ENCODE measurements around the gene INHBE. TPM values are rescaled to one million over a fixed set of nuclear protein-coding genes. Genes with fewer than 3 reads are reported as not detected.

Gene INHBE
- total and polyA plus RNA-seq, 2 of the 8 experiments (the other 6 are each of a cell fraction or from before 2014, with no cell fraction given), result 10.2 to 18.8 TPM

DNA sequence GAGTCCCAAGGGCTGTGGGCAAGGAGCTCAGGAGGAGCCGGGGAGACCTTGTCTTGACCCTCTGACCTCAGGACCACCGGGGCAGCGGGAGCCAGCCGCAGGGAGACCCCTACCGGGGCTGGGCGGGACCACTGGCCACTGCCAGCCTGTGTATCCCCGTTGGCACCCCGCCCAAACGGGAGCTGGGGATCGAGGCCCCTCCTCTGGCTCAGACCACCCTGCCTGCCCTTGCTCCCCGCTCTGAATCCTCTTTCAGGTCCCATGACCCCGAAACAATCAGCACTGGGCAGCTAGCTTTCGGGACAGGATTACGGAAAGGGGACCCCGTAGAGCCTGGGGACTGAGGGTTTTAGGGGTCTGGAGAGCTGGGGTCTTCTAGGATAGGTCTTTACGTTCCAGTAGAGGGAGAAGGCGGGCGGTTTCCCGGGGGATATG lies 5.8 kb downstream of the INHBE start (continued):
- TF ChIP-seq HDAC2 (IDR thresholded peaks at IDR 0.05; ENCODE audit: borderline replicate concordance in 1 of 2, low read depth in 2 of 2, low read length in 2 of 2) (no peak), YY1 (IDR thresholded peaks at IDR 0.05; ENCODE audit: low read depth, low read length) (no peak), HDAC6 (IDR thresholded peaks at IDR 0.05; ENCODE audit: low read depth, low read length) (no peak), CBX5 (IDR thresholded peaks at IDR 0.05; ENCODE audit: low read depth, low read length) (no peak), TAF1 (IDR thresholded peaks at IDR 0.05; ENCODE audit: low read depth, low read length) (peak; percentile 43; the same call in 1 of the 2 replicates), CTBP2 (IDR thresholded peaks at IDR 0.05; ENCODE audit: borderline replicate concordance, insufficient read depth, insufficient read length, low read length) (no peak), TAF7 (optimal IDR thresholded peaks at IDR 0.05; ENCODE audit: borderline replicate concordance, low read depth, low read length) (no peak), CBX8 (IDR thresholded peaks at IDR 0.05; ENCODE audit: borderline replicate concordance, low read depth, low read length) (no peak), TCF12 (IDR thresholded peaks at IDR 0.05; ENCODE audit: low read depth, low read length) (no peak), TBP (IDR thresholded peaks at IDR 0.05; ENCODE audit: low read depth, low read length) (no peak; the same call in 1 of the 2 replicates), MAFK (IDR thresholded peaks at IDR 0.05; ENCODE audit: low read depth, low read length) (no peak), SP1 (IDR thresholded peaks at IDR 0.05; ENCODE audit: low read depth, low read length) (no peak), SIN3A (conservative IDR thresholded peaks at IDR 0.05 in 1 of 2, IDR thresholded peaks at IDR 0.05 in 1 of 2; ENCODE audit: low read depth in 1 of 2, low read length in 2 of 2) (peak in 1 of 2 experiments; percentile 38; a peak in 1 of 4 replicates)
- TF ChIP-seq, protein P1, sequence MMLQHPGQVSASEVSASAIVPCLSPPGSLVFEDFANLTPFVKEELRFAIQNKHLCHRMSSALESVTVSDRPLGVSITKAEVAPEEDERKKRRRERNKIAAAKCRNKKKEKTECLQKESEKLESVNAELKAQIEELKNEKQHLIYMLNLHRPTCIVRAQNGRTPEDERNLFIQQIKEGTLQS (IDR thresholded peaks at IDR 0.05; ENCODE audit: insufficient read depth, low read depth, low read length), result no peak
